H1 (cell line): ENCODE data around the gene IFIT1. TPM values are rescaled to one million over a fixed set of nuclear protein-coding genes. Genes with fewer than 3 reads are reported as not detected.

ENCODE experiments used
- CTCF ChIA-PET: fragments of 300-600 bp; sonication (Branson Sonifier 250); formaldehyde crosslinking; loops from one replicate; lab custom pipeline; 2021; ENCODE audit not compliant: partially characterized antibody; lab: Charles Lee
- POLR2A ChIA-PET: fragments of 300-600 bp; sonication (Branson Sonifier 250); formaldehyde crosslinking; loops from one replicate; lab custom pipeline; 2021; ENCODE audit warnings: inconsistent platforms; ENCODE audit not compliant: partially characterized antibody; lab: Charles Lee
- DNase-seq, 2 experiments: peaks; one replicate each; pipeline versions ENCODE4 v3.0.0 to v3.0.0-alpha.2; 2010 to 2022; ENCODE audit warnings: low spot score in 2 of 2, low read depth in 1 of 2, mixed read lengths in 1 of 2
- FAIRE-seq: peaks from 2 replicates; lab custom pipeline; 2011; peaks lifted over from hg19 to GRCh38; lab: Jason Lieb, UNC
- H2AFZ ChIP-seq: 2 replicates; pipeline ENCODE4 v1.8.1; 2012; ENCODE audit warnings: low read length, inconsistent platforms
- H2AK5ac ChIP-seq: 2 replicates; pipeline ENCODE4 v1.6.1; 2013; ENCODE audit warnings: low read depth, low read length
- H2BK120ac ChIP-seq: replicated peaks from 2 replicates; pipeline ENCODE3; 2013; ENCODE audit warnings: low read depth, low read length, inconsistent platforms
- H2BK12ac ChIP-seq: 2 replicates; pipeline ENCODE4 v1.6.1; 2013; ENCODE audit warnings: low read depth, low read length
- H2BK15ac ChIP-seq: 2 replicates; pipeline ENCODE4 v1.6.1; 2013; ENCODE audit warnings: low read length
- H2BK20ac ChIP-seq: 2 replicates; pipeline ENCODE4 v1.6.1; 2013; ENCODE audit warnings: low read length
- H2BK5ac ChIP-seq: 2 replicates; pipeline ENCODE4 v1.6.1; 2013; ENCODE audit warnings: low read depth, low read length
- H3K14ac ChIP-seq: 2 replicates; pipeline ENCODE4 v1.6.1; 2013; ENCODE audit warnings: inconsistent platforms; ENCODE audit not compliant: insufficient read length
- H3K18ac ChIP-seq: 2 replicates; pipeline ENCODE4 v1.6.1; 2013; ENCODE audit warnings: low read length; ENCODE audit errors: extremely low read depth
- H3K23ac ChIP-seq: 2 replicates; pipeline ENCODE4 v1.6.1; 2013; ENCODE audit warnings: inconsistent platforms; ENCODE audit not compliant: insufficient read length
- H3K23me2 ChIP-seq: 2 replicates; pipeline ENCODE4 v1.6.1; 2013; ENCODE audit warnings: low read depth, low read length
- H3K27ac ChIP-seq: 2 replicates; pipeline ENCODE4 v1.6.1; 2011; ENCODE audit warnings: low read depth, low read length, inconsistent platforms
- H3K27me3 ChIP-seq, 4 experiments: replicated peaks in 1 of 4; 1 replicate in 1 of 4; 2 replicates in 3 of 4; pipeline versions ENCODE4 v1.6.1 to v1.8.1; 2011 to 2013; ENCODE audit warnings: low read length in 3 of 4, mild to moderate bottlenecking in 3 of 4, inconsistent platforms in 2 of 4, mixed read lengths in 2 of 4, moderate library complexity in 1 of 4; ENCODE audit not compliant: control insufficient read depth in 3 of 4, insufficient read depth in 3 of 4; ENCODE audit errors: extremely low read depth in 1 of 4
- H3K36me3 ChIP-seq, 4 experiments: 2 replicates each; pipeline versions ENCODE4 v1.6.1 to v1.8.1; 2011 to 2013; ENCODE audit warnings: mild to moderate bottlenecking in 4 of 4, low read length in 3 of 4, moderate library complexity in 2 of 4, control low read depth in 1 of 4, inconsistent platforms in 1 of 4; ENCODE audit not compliant: insufficient read depth in 4 of 4, control insufficient read depth in 2 of 4
- H3K4ac ChIP-seq: replicated peaks from 2 replicates; pipeline ENCODE3; 2013; ENCODE audit warnings: low read length, low read depth, mixed read lengths, inconsistent platforms; ENCODE audit not compliant: insufficient read length
- H3K4me1 ChIP-seq, 4 experiments: replicated peaks in 1 of 4; 1 replicate in 1 of 4; 2 replicates in 3 of 4; pipeline versions ENCODE4 v1.6.1 to v1.8.1; 2011 to 2013; ENCODE audit warnings: low read length in 3 of 4, inconsistent platforms in 2 of 4, mixed read lengths in 1 of 4; ENCODE audit not compliant: insufficient read depth in 4 of 4, control insufficient read depth in 3 of 4
- H3K4me2 ChIP-seq, 2 experiments: 2 replicates each; pipeline versions ENCODE4 v1.6.1 to v1.8.1; 2011 to 2013; ENCODE audit warnings: low read depth in 2 of 2, low read length in 2 of 2, control low read depth in 1 of 2, inconsistent platforms in 1 of 2, mild to moderate bottlenecking in 1 of 2; ENCODE audit not compliant: insufficient read depth in 1 of 2
- H3K4me3 ChIP-seq, 4 experiments: fragments of 200-600, 300-600 bp in 1 of 4; sonication (generic), shearing (Covaris generic), sonication (Bioruptor Twin) in 1 of 4; 2 replicates each; pipeline versions ENCODE4 v1.5.1 to v1.8.1; 2011 to 2016; ENCODE audit warnings: low read length in 4 of 4, low read depth in 3 of 4, control low read depth in 2 of 4, inconsistent platforms in 2 of 4, mild to moderate bottlenecking in 2 of 4, mixed read lengths in 1 of 4, moderate library complexity in 1 of 4; ENCODE audit not compliant: insufficient read depth in 2 of 4; ENCODE audit errors: extremely low read depth in 1 of 4
- H3K56ac ChIP-seq: replicated peaks from 2 replicates; pipeline ENCODE3; 2013; ENCODE audit warnings: low read depth, mild to moderate bottlenecking, mixed read lengths, low read length, inconsistent platforms; ENCODE audit not compliant: insufficient read length
- H3K79me1 ChIP-seq: 2 replicates; pipeline ENCODE4 v1.6.1; 2013; ENCODE audit warnings: low read depth, low read length, control low read depth
- H3K79me2 ChIP-seq, 2 experiments: 2 replicates each; pipeline versions ENCODE4 v1.6.1 to v1.8.1; 2012 to 2013; ENCODE audit warnings: low read length in 2 of 2, mild to moderate bottlenecking in 2 of 2, inconsistent platforms in 1 of 2; ENCODE audit not compliant: insufficient read depth in 2 of 2, control insufficient read depth in 1 of 2
- H3K9ac ChIP-seq, 4 experiments: replicated peaks in 1 of 4; 1 replicate in 1 of 4; 2 replicates in 3 of 4; pipeline versions ENCODE4 v1.6.1 to v1.8.1; 2011 to 2013; ENCODE audit warnings: low read depth in 3 of 4, low read length in 3 of 4, control low read depth in 2 of 4, mild to moderate bottlenecking in 2 of 4, moderate library complexity in 2 of 4, inconsistent platforms in 1 of 4; ENCODE audit errors: extremely low read depth in 1 of 4
- H3K9me3 ChIP-seq, 2 experiments: 2 replicates each; pipeline versions ENCODE4 v1.6.1 to v1.8.1; 2012 to 2013; ENCODE audit warnings: mild to moderate bottlenecking in 2 of 2, moderate library complexity in 2 of 2, control low read depth in 1 of 2, inconsistent platforms in 1 of 2, low read depth in 1 of 2, low read length in 1 of 2, mixed read lengths in 1 of 2; ENCODE audit not compliant: insufficient read depth in 2 of 2
- H4K20me1 ChIP-seq, 2 experiments: replicated peaks in 1 of 2; 2 replicates each; pipeline versions ENCODE3 to v1.8.1; 2011 to 2013; ENCODE audit warnings: inconsistent platforms in 2 of 2, low read length in 2 of 2, mild to moderate bottlenecking in 1 of 2; ENCODE audit not compliant: insufficient read depth in 2 of 2, control insufficient read depth in 1 of 2
- H4K5ac ChIP-seq: 2 replicates; pipeline ENCODE4 v1.6.1; 2013; ENCODE audit warnings: low read length, low read depth, mixed read lengths, inconsistent platforms; ENCODE audit not compliant: insufficient read length
- H4K8ac ChIP-seq: 2 replicates; pipeline ENCODE4 v1.8.0; 2013; ENCODE audit warnings: mild to moderate bottlenecking, moderate library complexity, low read length, inconsistent platforms; ENCODE audit not compliant: insufficient read depth; ENCODE audit errors: extremely low read depth
- H4K91ac ChIP-seq: replicated peaks from 2 replicates; pipeline ENCODE3; 2013; ENCODE audit warnings: low read length, mixed read lengths, inconsistent platforms; ENCODE audit not compliant: insufficient read length
- ASH2L ChIP-seq: fragments of 200-600, 300-600 bp; sonication (generic); IDR thresholded peaks from one replicate; pipeline ENCODE4 v1.7.1; 2017; ENCODE audit warnings: low read length
- E2F6 ChIP-seq: IDR thresholded peaks from 2 replicates; pipeline ENCODE4 v1.6.1; 2012; ENCODE audit warnings: inconsistent platforms
- FOSL1 ChIP-seq: IDR thresholded peaks from 2 replicates; pipeline ENCODE4 v1.6.1; 2011; ENCODE audit warnings: mild to moderate bottlenecking, low read depth, low read length, moderate library complexity; ENCODE audit not compliant: insufficient read depth
- HDAC2 ChIP-seq, 2 experiments: fragments of 300-600 bp in 1 of 2; sonication (generic) in 1 of 2; IDR thresholded peaks; 2 replicates each; pipeline ENCODE4 v1.6.1; 2011 to 2012; ENCODE audit warnings: low read depth in 2 of 2, low read length in 2 of 2, mild to moderate bottlenecking in 2 of 2, moderate library complexity in 2 of 2, borderline replicate concordance in 1 of 2, inconsistent platforms in 1 of 2
- POLR2AphosphoS5 ChIP-seq: IDR thresholded peaks from 2 replicates; pipeline ENCODE4 v1.6.1; 2011; ENCODE audit warnings: low read depth, low read length
- RBBP5 ChIP-seq: IDR thresholded peaks from 2 replicates; pipeline ENCODE4 v1.7.1; 2012; ENCODE audit warnings: low read depth, mild to moderate bottlenecking, inconsistent platforms, low read length, moderate library complexity, borderline replicate concordance
- SAP30 ChIP-seq: fragments of 300-600 bp; sonication (generic); IDR thresholded peaks from 2 replicates; pipeline ENCODE4 v1.7.1; 2012; ENCODE audit warnings: low read length, moderate library complexity, mild to moderate bottlenecking, inconsistent platforms; ENCODE audit not compliant: insufficient read depth, insufficient replicate concordance
- SP4 ChIP-seq: IDR thresholded peaks from 2 replicates; pipeline ENCODE4 v1.6.1; 2012; ENCODE audit warnings: low read length, inconsistent platforms
- SUZ12 ChIP-seq: fragments of 200-600 bp; sonication (generic); IDR thresholded peaks from 2 replicates; pipeline ENCODE4 v1.6.1; 2012; ENCODE audit warnings: mild to moderate bottlenecking, inconsistent platforms, low read length, moderate library complexity, mixed read lengths
- WGBS, 2 experiments: shearing (Covaris generic) in 1 of 2; methylation state at CpG; one replicate each; pipeline versions ENCODE4 v1.1.6 to v1.1.7; 2013 to 2015; ENCODE audit warnings: low lambda C conversion rate in 2 of 2, mixed read lengths in 2 of 2, inconsistent platforms in 1 of 2, low coverage in 1 of 2, missing lambda C conversion rate in 1 of 2; ENCODE audit not compliant: insufficient replicate concordance in 2 of 2, insufficient coverage in 1 of 2, insufficient read length in 1 of 2; ENCODE audit errors: extremely low coverage in 1 of 2, missing lambda C conversion rate in 1 of 2; 5-methylcytosine and 5-hydroxymethylcytosine counted together
- polyA plus RNA-seq, 7 experiments: library from polyadenylated mRNA; depleted of rRNA in 3 of 7; stranded (reverse) in 5 of 7; unstranded in 2 of 7; fragments of >200 nt in 5 of 7; fragments of 200-250 nt in 2 of 7; gene quantifications; 1 replicate in 5 of 7; 2 replicates in 1 of 7; 4 replicates in 1 of 7; pipeline versions ENCODE4 v1.2.1 to v1.2.3, GENCODE V29; 2011 to 2013; ENCODE audit warnings: missing spikeins in 2 of 7, mixed read lengths in 2 of 7
- total RNA-seq: library from RNA; stranded (reverse); fragmentation: NEBNext Ultra II Directional; extraction: Animal tissue kit (Norgen Biotek cat#: 25700); gene quantifications from 2 replicates; pipeline ENCODE4 v1.2.1, GENCODE V29; 2021

IFIT1 gene
- total and polyA plus RNA-seq, 2 of the 8 experiments (the other 6 are each of a cell fraction or from before 2014, with no cell fraction given), result 0.94 to 1.5 TPM

GRCh38 chr10:89414879-89415821 is 22.7 kb downstream of the IFIT1 start:
- POLR2A ChIA-PET, result interaction anchor here (1.0 to 1.8 kb wide), 2 partner anchors 12 to 113 kb away, joined by 3 to 7 read pairs; partner anchors contain the start of gene IFIT2
- CTCF ChIA-PET, result interaction anchor here (1.1 to 1.4 kb wide), 3 partner anchors 10 to 159 kb away, joined by 3 read pairs; no protein-coding TSS in a partner anchor
- no peak overlapping the region for H3K14ac ChIP-seq
- peak; percentile 72 for TF ChIP-seq E2F6
- TF ChIP-seq ASH2L, result peak; percentile 79
- no peak for TF ChIP-seq SAP30
- peak in 1 of 2 experiments; percentile 79; a peak in 1 of 4 replicates for TF ChIP-seq HDAC2 (IDR thresholded peaks at IDR 0.05; ENCODE audit: borderline replicate concordance in 1 of 2, low read depth in 2 of 2, low read length in 2 of 2)
- TF ChIP-seq SUZ12, result peak; percentile 57; the same call in 1 of the 2 replicates
- TF ChIP-seq SP4, result no peak
- TF ChIP-seq FOSL1, result no peak
- TF ChIP-seq RBBP5, result peak; percentile 81; the same call in 1 of the 2 replicates
- TF ChIP-seq POLR2AphosphoS5, result 0 out of 2 replicates have a peak, but pooled peaks have one; percentile 19

More at GRCh38 chr10:89414879-89415821, 22.7 kb downstream of the IFIT1 start:
- Histone ChIP-seq H3K79me1 (no peaks in the 10 kb centered on the region), H3K56ac (peak overlapping the region; percentile 14), H3K9ac (peak overlapping the region in 3 of 4 experiments; percentile 46 to 72 (median 64); a peak in 4 of 7 replicates), H3K36me3 (no peaks in the 10 kb centered on the region; a peak in 1 of 8 replicates), H3K9me3 (no peaks in the 10 kb centered on the region), H2BK15ac (no peak overlapping the region), H2BK120ac (no peak overlapping the region), H3K27me3 (peaks cover 0 to 20% (median 15%) of the 10 kb centered on the region in 4 experiments; a peak in 6 of 7 replicates), H2BK12ac (peak overlapping the region; percentile 75; the same call in 1 of the 2 replicates), H4K5ac (no peak overlapping the region), H3K4me1 (peaks cover 0 to 10% (median 3%) of the 10 kb centered on the region in 4 experiments; a peak in 6 of 7 replicates), H4K20me1 (no peaks in the 10 kb centered on the region), H2AFZ (peak overlapping the region; percentile 64; the same call in 1 of the 2 replicates), H2AK5ac (no peak overlapping the region), H4K91ac (no peak overlapping the region), H4K8ac (peak overlapping the region; percentile 78), H2BK20ac (no peak overlapping the region), H3K23me2 (peaks cover 6% of the 10 kb centered on the region; the same call in 1 of the 2 replicates), H2BK5ac (no peak overlapping the region; the same call in 1 of the 2 replicates), H3K27ac (no peak overlapping the region), H3K23ac (no peak overlapping the region), H3K4me3 (peak overlapping the region; percentile 78 to 82 (median 80)), H3K18ac (peak overlapping the region; percentile 71), H3K79me2 (no peaks in the 10 kb centered on the region), H3K4me2 (peak overlapping the region; percentile 82 to 85), H3K4ac (no peak overlapping the region)
- WGBS, 2 experiments, result 8% methylated on average over 63 of the region's 66 CpGs; no CpG with 5 or more reads in 1 of the 2 experiments
- DNase-seq, result peak in 1 of 2 experiments; percentile 81
- FAIRE-seq, result no peak
